HEK293T (cell line): ENCODE measurements around the gene STAT5A.
A peak's percentile ranks its signal among the peaks of the same experiment; 100 is the strongest.

Experiments
- CTCF ChIA-PET: fragments of 350-600 bp; formaldehyde crosslinking; extraction: SDS; loops from one replicate; lab custom pipeline; 2021; ENCODE audit warnings: antibody characterized with exemption, inconsistent platforms; lab: Yijun Ruan, JAX
- POLR2A ChIA-PET: fragments of 350-600 bp; formaldehyde crosslinking; extraction: SDS; loops from one replicate; lab custom pipeline; 2020; ENCODE audit warnings: antibody characterized with exemption, inconsistent platforms; lab: Yijun Ruan, JAX
- DNase-seq: peaks from one replicate; pipeline ENCODE4 v3.0.0; 2012; ENCODE audit warnings: mixed read lengths; ENCODE audit errors: extremely low spot score
- ARNT ChIP-seq: fragments of 450-650 bp; IDR thresholded peaks from 2 replicates; pipeline ENCODE4 v1.6.1; 2017; ENCODE audit warnings: mild to moderate bottlenecking
- BHLHE40 ChIP-seq: fragments of 450-650 bp; IDR thresholded peaks from 2 replicates; pipeline ENCODE4 v1.6.1; 2016; ENCODE audit warnings: mild to moderate bottlenecking, moderate library complexity, borderline replicate concordance
- CTBP1 ChIP-seq: fragments of 450-650 bp; IDR thresholded peaks from 2 replicates; pipeline ENCODE4 v1.6.1; 2016; ENCODE audit warnings: borderline replicate concordance
- ELF4 ChIP-seq: fragments of 450-650 bp; IDR thresholded peaks from 2 replicates; pipeline ENCODE4 v1.6.1; 2017; ENCODE audit warnings: antibody characterized with exemption
- FOXA1 ChIP-seq: fragments of 450-650 bp; IDR thresholded peaks from 2 replicates; pipeline ENCODE4 v1.6.1; 2016; ENCODE audit warnings: mild to moderate bottlenecking
- FOXK2 ChIP-seq: fragments of 450-650 bp; IDR thresholded peaks from 2 replicates; pipeline ENCODE4 v1.6.1; 2016; ENCODE audit warnings: mild to moderate bottlenecking
- FOXM1 ChIP-seq: fragments of 450-650 bp; IDR thresholded peaks from 2 replicates; pipeline ENCODE4 v1.6.1; 2017; ENCODE audit warnings: mild to moderate bottlenecking, borderline replicate concordance
- HDGF ChIP-seq: fragments of 450-650 bp; IDR thresholded peaks from 2 replicates; pipeline ENCODE4 v1.6.1; 2017; ENCODE audit warnings: antibody characterized with exemption, borderline replicate concordance
- L3MBTL2 ChIP-seq: fragments of 450-650 bp; conservative IDR thresholded peaks from 2 replicates; pipeline ENCODE4 v1.6.1; 2016; ENCODE audit warnings: mild to moderate bottlenecking
- LEF1 ChIP-seq: fragments of 450-650 bp; IDR thresholded peaks from 2 replicates; pipeline ENCODE4 v1.6.1; 2017; ENCODE audit warnings: mild to moderate bottlenecking, borderline replicate concordance
- NFRKB ChIP-seq: fragments of 450-650 bp; IDR thresholded peaks from 2 replicates; pipeline ENCODE4 v1.6.1; 2016; ENCODE audit warnings: mild to moderate bottlenecking, moderate library complexity
- PKNOX1 ChIP-seq: fragments of 450-650 bp; IDR thresholded peaks from 2 replicates; pipeline ENCODE4 v1.6.1; 2016
- SP1 ChIP-seq: fragments of 450-650 bp; IDR thresholded peaks from 2 replicates; pipeline ENCODE4 v1.6.1; 2017
- SUZ12 ChIP-seq: fragments of 450-650 bp; IDR thresholded peaks from 2 replicates; pipeline ENCODE4 v1.6.1; 2016; ENCODE audit warnings: mild to moderate bottlenecking
- TARDBP ChIP-seq: fragments of 450-650 bp; IDR thresholded peaks from 2 replicates; pipeline ENCODE4 v1.6.1; 2016
- ZNF384 ChIP-seq: fragments of 450-650 bp; IDR thresholded peaks from 2 replicates; pipeline ENCODE4 v1.6.1; 2016

The STAT5A gene

DNA sequence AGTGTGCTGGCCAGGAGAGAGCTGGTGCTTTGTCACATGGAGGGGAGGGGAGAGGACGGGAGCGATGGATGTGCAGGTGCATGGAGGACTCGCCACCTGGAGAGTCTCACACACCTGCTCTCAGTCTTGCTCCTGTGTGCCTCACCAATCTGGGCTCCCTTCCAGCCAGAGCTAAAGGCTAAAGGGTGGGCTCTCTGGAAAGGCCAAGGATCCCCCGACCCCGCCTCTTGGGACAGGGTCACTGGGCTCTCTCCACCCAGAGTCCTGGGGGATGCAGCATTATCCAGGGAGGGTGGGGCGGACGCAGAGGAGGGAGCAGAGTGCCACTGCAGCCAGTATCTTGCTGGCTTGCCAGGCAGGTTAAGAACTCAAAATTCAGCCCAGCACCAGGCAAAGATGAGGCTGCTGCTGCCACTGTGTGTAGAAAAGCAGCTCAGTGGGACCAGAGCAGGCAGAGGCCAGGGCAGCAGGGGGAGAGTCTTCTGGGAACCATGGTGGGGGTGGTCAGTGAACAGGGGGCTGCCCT is 6.7 kb upstream of the STAT5A start:
- CTCF ChIA-PET: no interaction called here

DNA sequence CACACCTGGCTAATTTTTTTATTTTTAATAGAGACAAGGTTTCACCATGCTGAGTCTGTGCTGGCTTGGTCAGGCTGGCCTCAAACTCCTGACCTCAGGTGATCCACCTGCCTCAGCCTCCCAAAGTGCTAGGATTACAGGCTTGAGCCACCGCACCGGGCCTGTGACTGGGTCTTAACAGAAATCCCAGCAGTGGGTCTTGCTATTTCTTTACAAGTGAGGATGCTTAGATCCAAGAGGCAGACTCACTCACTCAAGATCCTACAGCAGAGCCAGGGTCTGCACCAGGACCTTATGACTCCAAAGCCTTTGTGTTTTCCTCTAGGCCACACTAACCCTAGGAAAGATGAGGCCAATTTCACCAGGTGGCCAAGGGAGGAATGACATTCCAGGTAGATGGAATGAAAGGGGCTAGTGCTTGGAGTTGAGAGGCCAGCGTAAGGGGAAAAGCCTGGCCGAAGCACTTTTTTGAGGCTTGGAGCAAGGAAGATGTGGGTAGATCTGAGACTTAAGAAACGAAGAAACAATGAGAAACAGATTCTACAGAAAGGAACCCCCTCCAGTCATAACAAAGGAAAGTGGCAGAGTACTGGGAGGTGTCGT is 5.7 kb upstream of the STAT5A start:
- CTCF ChIA-PET: no interaction called here
- DNase-seq: no peak
- POLR2A ChIA-PET: no interaction called here
- no peak for TF ChIP-seq SP1
- no peak for TF ChIP-seq FOXM1
- TF ChIP-seq ELF4: no peak
- no peak for TF ChIP-seq FOXA1
- no peak for TF ChIP-seq ARNT
- TF ChIP-seq PKNOX1: no peak
- no peak for TF ChIP-seq L3MBTL2
- TF ChIP-seq TARDBP: no peak
- no peak for TF ChIP-seq BHLHE40
- TF ChIP-seq FOXK2: no peak
- TF ChIP-seq HDGF: no peak
- TF ChIP-seq SUZ12: no peak

More for the DNA sequence above, 6.7 kb upstream of the STAT5A start:
- POLR2A ChIA-PET: no interaction called here
- peak; percentile 2 for DNase-seq
- TF ChIP-seq SUZ12: no peak
- TF ChIP-seq HDGF: no peak
- TF ChIP-seq FOXM1: no peak
- no peak for TF ChIP-seq BHLHE40

DNA sequence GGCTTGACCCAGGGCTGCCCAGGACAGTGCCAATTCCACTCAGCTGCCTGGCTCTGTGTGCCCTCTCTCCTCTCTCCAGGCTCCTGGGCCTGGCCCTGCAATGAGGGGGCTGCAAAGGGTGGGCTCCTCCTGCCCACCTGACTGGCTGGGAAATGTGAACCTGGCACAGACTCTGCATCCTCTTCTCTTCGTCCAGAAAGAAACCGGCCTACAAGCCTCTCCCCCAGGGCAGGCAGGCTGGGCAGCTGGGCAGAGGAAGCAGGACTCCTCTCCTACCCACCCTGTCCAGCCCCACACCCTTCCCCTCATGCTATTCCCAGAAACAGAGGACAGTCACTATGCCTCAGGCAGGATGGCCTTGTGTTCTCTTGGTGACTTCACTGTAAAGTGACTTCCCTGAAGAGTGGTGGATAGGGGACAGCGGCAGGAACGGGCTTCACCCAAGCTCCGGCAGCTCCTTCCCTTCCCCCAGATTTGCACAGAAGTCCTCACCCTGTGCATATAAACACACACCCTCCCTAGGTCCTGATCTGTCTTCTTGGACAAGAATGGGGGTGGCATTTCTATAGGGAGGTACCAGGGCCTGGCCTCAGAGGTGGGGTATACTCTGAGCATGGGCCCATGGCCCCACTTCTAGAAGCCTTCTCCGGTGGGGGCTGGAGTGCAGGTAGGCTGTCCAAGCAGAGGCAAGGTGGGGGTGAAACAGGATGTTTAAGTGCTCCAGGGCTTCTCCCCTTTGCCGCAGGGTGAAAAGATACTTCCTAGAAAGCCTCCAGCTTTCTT is 4.9 kb upstream of the STAT5A start:
- TF ChIP-seq L3MBTL2: no peak
- TF ChIP-seq TARDBP: no peak
- no peak for TF ChIP-seq ARNT
- no peak for TF ChIP-seq LEF1
- TF ChIP-seq ELF4: no peak
- TF ChIP-seq FOXK2: no peak
- no peak for TF ChIP-seq FOXA1
- no peak for TF ChIP-seq ZNF384
- no peak for TF ChIP-seq SP1
- no peak for TF ChIP-seq CTBP1
- TF ChIP-seq PKNOX1: no peak
- no peak for TF ChIP-seq FOXM1
- no peak for TF ChIP-seq HDGF
- no peak for TF ChIP-seq BHLHE40
- no peak for TF ChIP-seq SUZ12
- no peak for TF ChIP-seq NFRKB
- DNase-seq: no peak
- CTCF ChIA-PET: no interaction called here

GRCh38 chr17:42284024-42284369 is 4.3 kb upstream of the STAT5A start:
- CTCF ChIA-PET: no interaction called here

More for the DNA sequence above, 4.9 kb upstream of the STAT5A start:
- POLR2A ChIA-PET: no interaction called here

DNA sequence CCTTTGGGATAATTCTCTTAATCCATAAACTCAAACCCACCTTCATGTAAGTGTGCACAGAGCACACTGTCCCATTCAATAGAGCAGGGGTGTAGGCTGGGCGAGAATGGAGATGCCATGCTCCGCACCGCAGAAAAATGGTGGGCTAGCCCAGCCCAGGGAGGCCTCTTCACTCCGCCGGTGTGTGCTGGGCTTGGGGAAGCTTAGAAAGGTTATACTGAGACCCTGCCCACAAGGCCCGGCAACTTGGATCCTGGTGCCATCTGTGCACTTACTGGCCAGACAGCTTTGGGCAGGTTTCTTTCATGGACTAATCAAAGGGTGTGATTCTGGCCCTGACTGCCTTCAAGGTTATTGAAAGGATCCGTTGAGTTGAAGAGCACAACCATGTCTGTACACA is 3.7 kb upstream of the STAT5A start:
- CTCF ChIA-PET: no interaction called here
- POLR2A ChIA-PET: no interaction called here
- TF ChIP-seq SP1 (no peak), FOXM1 (no peak), ARNT (no peak), NFRKB (no peak)

More at GRCh38 chr17:42284024-42284369, 4.3 kb upstream of the STAT5A start:
- TF ChIP-seq CTBP1 (no peak), LEF1 (no peak), ZNF384 (no peak), TARDBP (no peak), FOXK2 (no peak), FOXA1 (no peak), ELF4 (no peak), L3MBTL2 (no peak), BHLHE40 (no peak), NFRKB (no peak), PKNOX1 (no peak), FOXM1 (no peak)
- POLR2A ChIA-PET: no interaction called here
- DNase-seq: no peak

DNA sequence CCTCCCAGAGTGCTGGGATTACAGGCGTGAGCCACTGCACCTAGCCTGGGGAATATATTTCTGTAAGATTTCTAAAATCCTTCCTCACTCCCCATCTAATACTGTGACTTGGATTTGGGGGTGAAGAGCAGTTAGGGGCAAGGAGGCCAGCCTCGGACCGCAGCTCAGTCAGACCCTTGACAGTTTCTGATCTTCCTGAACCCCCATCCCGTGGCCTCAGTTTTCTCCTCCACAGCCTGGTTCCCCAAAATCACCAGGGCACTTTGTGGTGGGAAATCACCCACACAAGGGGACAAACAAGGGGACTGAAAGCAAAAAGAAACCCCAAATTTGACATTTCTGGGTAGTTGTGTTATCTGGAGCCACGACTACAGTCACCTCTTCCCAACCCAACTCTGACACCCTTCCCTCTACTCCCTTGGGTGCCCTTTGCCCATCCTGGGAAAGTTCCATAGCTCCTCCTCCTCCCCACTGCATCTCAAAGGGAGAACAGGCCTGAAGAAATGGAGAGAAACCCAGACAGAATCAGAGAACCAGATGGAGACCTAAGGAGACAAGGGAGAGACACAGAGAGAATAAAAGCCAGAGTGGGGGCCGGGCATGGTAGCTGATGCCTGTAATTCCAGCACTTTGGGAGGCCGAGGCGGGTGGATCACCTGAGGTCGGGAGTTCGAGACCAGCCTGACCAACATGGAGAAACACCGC is 2.8 kb upstream of the STAT5A start:
- no peak for TF ChIP-seq ELF4
- no peak for TF ChIP-seq FOXM1
- TF ChIP-seq ARNT: no peak
- TF ChIP-seq FOXK2: no peak
- TF ChIP-seq LEF1: no peak
- no peak for TF ChIP-seq L3MBTL2
- no peak for TF ChIP-seq HDGF
- no peak for TF ChIP-seq TARDBP
- no peak for TF ChIP-seq BHLHE40
- TF ChIP-seq FOXA1: no peak
- ChIA-PET POLR2A (interaction anchor here (1.5 kb wide), 1 partner anchor 10 kb away, joined by 4 read pairs; the partner anchor contains the start of gene STAT5B), CTCF (no interaction called here)
- DNase-seq: no peak

More for the DNA sequence above, 3.7 kb upstream of the STAT5A start:
- DNase-seq: no peak
